ENCODE results near the gene PLEKHM2.
"Not testable (repeated sequence)": the region's sequence is repeated elsewhere in the genome, so short reads cannot be mapped to it uniquely, and the experiment has no call there.

PLEKHM2 gene

GRCh38 chr1:15684042-15684461 lies at the start of gene PLEKHM2:
TSS of gene PLEKHM2 (plus strand) at chr1:15684320. CDS start at chr1:15684559, 239 bp downstream.
- DNase-seq, result no peak

DNA sequence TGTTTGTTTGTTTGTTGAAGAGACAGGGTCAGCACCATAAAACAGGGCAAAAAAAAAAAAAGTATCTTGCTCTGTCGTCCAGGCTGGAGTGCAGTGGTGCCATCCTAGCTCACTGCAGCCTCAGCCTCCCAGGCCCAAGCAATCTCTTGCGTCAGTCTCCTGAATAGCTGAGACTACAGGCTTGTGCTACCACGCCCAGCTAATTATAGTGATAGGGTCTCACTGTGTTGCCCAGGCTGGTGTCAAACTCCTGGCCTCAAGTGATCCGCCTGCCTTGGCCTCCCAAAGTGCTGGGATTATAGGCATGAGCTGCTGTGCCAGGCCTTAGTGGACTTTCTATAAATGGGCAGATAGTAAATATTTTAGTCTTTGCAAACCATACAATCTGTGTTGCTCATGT lies 47.7 kb upstream of the PLEKHM2 start:
- DNase-seq, result no peak

DNA sequence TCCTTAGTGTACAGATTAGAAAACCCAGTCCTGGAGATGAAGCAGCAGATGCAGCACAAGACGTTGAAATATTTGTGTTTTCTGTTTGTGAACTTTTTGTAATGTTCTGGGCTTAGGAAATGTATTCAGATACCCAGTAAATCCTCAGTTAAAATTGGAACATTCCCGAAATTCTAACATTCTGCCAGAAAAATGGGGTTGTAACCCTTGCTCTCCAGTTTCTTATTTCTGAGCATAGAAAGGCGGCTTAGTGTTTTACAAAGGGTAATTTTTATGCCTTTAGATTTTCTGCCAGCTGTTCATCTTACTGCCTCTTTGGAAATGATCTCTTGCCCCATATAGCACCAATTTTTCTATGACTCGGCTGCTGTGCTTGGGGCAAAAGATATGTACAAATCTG lies 46.3 kb upstream of the PLEKHM2 start:
- no peak for DNase-seq

GRCh38 chr1:15639262-15639661 lies 44.9 kb upstream of the PLEKHM2 start:
- no peak for DNase-seq

DNA sequence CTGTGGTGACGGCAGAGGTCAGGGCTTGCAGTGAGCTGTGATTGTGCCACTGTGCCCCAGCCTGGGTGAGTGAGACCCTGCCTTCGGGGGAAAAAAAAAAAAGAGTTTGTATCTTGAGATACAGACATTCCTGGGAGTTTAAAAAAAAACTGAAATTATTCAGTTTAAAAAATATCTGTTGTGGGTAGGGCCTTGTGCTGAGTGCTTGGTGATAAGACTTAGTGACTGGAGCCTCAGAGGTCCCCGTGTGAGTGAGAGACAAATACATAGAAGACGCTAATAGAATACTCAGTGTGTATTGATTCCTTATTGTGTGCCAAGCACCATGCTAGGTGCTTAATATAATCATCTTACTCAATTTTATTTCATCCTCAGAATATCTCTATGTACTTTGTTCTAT lies 44.2 kb upstream of the PLEKHM2 start:
- DNase-seq, result no peak

- DNase-seq, result no peak
These were observed 43.5 kb upstream of the PLEKHM2 start for GRCh38 chr1:15640667-15641066.

DNA sequence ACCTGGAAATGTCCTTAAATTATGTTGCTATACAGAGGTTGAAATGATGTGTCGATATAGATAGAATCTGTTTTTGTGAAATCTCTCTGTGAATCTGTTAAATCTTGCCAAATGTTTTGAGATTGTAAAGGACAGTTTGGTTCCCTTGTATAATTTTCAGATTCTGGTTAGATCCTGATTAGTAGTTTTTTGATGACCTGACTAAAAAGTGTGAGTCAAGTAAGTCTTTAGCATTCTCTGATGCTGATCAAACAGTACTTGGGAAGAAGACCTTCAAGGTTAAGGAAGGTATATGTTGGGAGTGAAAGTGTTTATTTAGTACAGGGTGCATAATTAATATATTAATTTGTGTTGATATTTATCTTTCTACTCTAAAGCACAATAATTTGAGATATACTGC lies 34.2 kb upstream of the PLEKHM2 start:
- DNase-seq, result no peak

DNA sequence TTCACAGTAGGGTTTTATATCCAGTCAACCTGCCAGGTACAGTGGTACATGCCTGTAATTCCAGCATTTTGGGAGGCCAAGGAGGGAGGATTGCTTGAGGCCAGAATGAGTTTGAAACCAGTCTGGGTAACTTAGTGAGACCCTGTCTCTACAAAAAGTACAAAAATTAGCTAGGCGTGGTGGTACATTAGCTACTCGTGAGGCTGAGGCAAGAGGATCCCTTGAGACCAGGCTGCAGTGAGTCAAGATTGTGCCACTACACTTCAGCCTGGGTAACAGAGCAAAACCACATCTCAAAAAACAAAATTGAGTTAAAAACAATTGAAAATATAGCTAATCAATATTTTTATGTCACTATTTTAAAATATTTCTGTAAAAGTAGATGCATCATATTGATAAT lies 33.7 kb upstream of the PLEKHM2 start:
- DNase-seq, result no peak

DNA sequence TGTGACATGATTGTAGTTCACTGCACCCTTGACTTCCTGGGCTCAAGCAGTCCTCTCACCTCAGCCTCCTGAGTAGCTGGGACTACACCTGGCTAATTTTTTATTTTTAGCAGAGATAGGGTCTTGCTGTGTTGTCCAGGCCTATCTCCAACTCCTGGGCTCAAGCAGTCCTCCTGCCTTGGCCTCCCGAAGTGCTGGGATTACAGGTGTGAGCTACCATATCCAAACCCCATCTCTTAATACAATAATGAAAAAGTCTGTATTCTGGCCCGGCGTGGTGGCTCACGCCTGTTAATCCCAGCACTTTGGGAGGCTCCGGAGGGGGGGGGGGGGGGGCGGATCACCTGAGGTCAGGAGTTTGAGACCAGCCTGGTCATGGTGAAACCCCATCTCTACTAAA lies 32.0 kb upstream of the PLEKHM2 start:
- not testable (repeated sequence) for DNase-seq

GRCh38 chr1:15654091-15654690 lies 29.9 kb upstream of the PLEKHM2 start:
- DNase-seq, result no peak

- DNase-seq, result no peak
These were observed 27.7 kb upstream of the PLEKHM2 start for GRCh38 chr1:15656464-15656863.

DNA sequence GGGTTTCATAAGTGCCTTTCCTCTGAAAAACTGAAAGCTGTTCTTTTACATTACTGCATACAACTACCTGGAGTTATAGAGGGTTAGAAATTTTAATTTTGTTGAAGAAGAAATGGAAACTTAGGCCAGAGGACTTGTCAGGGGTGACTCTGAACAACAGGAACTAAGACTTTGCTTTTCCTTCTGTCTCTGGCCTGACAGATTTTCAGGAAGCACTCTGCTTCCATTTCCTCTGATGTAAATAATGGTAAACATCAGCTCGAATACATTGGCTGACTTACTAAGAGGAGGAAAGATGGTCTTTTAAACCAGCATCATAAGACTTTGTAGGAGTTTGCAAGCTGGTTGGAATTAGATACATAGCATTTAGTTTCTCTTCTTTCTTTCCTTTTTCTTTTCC lies 27.1 kb upstream of the PLEKHM2 start:
- DNase-seq, result no peak

- DNase-seq, result no peak
These were observed 24.0 kb upstream of the PLEKHM2 start for GRCh38 chr1:15660151-15660550.

DNA sequence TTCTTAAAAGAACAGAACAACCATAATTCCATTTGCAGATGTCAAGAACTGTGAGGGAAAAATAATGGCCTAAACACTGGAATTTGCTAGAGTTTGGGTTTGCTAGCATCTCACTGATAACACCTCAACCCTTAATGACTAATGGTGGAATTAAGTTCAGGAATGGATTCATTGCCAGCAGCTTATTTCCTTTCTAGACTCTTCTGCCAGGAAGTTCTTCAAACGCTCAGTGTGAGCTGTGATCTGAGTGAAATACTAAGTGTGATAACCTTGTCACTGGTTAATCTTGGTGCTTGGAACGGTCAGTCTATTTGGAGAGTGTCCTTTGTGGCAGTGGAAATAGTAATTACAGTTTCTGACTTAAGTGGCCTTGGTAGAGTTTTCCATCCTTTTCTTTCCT lies 21.6 kb upstream of the PLEKHM2 start:
- DNase-seq, result no peak

GRCh38 chr1:15663925-15664324 lies 20.2 kb upstream of the PLEKHM2 start:
- no peak for DNase-seq

DNA sequence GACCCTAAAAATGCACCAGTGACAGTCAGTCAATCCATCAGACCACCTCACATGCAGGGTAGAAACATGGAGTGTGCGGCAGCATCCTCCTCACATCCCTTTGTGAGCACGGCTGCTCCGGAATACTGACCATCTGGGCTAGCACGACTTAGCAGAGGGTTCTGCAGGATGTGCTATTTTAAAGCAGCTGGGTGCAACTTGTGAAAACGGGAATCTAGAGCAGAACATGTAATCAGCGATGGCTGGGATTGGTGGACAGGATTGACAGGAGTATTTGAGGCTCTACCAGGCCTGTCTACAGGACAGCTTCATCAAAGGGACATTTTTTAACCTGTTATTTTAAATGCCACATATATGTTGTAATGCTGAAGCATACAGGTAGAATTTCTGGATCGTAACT lies 16.8 kb upstream of the PLEKHM2 start:
- DNase-seq, result no peak

- no peak for DNase-seq
These were observed 15.9 kb upstream of the PLEKHM2 start for GRCh38 chr1:15668089-15668754.

- no peak for DNase-seq
These were observed 15.0 kb upstream of the PLEKHM2 start for GRCh38 chr1:15669074-15669473.

GRCh38 chr1:15669864-15670263 lies 14.3 kb upstream of the PLEKHM2 start:
- DNase-seq, result no peak

DNA sequence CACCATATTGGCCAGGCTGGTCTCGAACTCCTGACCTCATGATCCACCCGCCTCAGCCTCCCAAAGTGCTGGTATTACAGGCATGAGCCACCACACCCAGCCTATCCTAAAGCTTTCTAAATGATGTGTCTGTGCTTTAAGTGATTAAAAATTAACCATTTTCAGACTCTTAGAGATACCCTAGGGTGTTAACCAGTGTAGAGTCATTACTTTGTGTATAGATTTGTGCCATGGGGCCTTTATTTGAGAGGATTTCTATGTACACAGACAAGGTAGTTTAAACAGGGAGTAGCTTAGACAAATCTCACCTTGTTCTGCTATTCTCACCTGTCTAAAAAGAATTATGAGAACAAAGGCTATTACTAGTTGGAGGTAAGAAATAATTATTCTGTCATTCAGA lies 12.7 kb upstream of the PLEKHM2 start:
- no peak for DNase-seq

GRCh38 chr1:15674386-15675159 lies 9.5 kb upstream of the PLEKHM2 start:
- no peak for DNase-seq

DNA sequence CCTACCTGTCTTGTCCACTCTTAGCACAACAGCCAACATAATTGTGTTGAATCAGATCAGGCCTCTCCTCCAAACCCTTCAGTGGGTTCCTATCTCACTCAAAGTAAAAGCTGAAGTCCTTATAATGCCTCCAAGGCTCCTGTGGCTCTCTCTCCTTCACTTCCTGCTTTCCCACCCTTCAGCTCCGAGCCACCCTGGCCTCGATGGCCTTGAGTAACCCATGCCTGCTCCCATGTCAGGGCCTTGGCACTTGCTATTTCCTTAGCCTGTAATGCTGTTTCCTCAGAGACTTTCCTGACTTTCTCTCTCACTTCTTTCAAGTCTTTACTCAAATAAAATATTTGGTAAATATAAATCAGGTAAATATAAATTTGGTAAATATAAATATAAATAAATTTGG lies 8.1 kb upstream of the PLEKHM2 start:
- no peak for DNase-seq

DNA sequence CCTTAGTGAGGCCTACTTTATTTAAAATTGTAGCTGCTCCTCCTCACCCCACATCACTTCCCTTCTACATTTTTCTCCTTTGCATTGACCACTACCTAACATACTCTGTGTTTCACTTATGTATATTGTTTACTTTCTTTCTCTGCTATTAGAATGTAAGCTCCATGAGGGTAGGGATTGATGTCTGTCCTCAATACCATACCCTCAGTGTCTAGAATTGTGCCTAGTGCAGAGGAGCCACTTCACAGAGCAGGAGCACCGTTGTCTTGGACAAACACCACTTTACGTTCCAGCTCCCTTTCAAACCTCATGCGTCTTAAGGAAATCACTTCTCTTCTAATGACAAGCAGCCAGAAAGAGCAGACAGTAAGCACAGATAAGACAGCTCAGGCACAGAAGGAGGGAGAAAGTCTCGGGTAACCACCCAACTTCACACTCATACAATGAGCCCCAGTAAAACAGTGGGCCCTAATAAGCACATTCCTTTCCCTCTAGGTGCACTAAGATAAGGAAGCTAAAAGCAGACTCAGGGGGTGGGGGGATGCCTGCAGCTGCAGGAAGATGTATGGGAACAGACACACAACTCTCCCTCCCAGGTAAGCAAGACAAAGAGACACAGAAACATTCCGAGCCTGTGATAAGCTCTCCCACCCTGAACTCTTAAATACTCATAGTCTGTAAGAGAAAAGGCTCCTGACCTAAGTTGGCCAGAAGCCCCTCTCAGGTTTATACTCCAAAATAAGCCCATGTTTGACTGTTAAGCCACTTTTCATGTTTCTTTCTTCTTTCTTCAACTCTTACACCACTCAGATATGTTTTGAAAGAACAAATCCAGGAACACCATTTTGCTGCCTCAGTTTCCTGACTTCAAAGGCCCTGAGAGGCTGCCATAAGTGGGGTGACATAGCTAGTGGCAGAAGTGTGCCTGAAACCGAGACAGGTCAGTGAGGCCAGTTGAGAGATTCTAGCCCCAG lies 7.1 kb upstream of the PLEKHM2 start:
- no peak for DNase-seq

Measured in NCI-H2029 treated with DMSO at 0.1 percent for 48 hours (cell line).